HG03520 (cell line): Measurements from ENCODE around the gene GPR32.
"Not testable (repeated sequence)": the region's sequence is repeated elsewhere in the genome, so short reads cannot be mapped to it uniquely, and the experiment has no call there.

Source experiments
- ATAC-seq: cut with Tn5 transposase; IDR thresholded peaks from one replicate; pipeline ENCODE4 v1.9.1; 2021; ENCODE audit warnings: mild to moderate bottlenecking, moderate library complexity; ENCODE audit not compliant: unreplicated experiment

The GPR32 gene

GRCh38 chr19:50779504-50780457 is 9.5 kb downstream of the GPR32 start:
- no peak for ATAC-seq

GRCh38 chr19:50780753-50781435 is 10.6 kb downstream of the GPR32 start:
- no peak for ATAC-seq

GRCh38 chr19:50783848-50784152 is 13.5 kb downstream of the GPR32 start:
- not testable (repeated sequence) for ATAC-seq

GRCh38 chr19:50784710-50785109 is 14.4 kb downstream of the GPR32 start:
- no peak for ATAC-seq

GRCh38 chr19:50785329-50785728 is 15.1 kb downstream of the GPR32 start:
- ATAC-seq = no peak

GRCh38 chr19:50790396-50790795 is 20.1 kb downstream of the GPR32 start, which contains the start of gene ACP4:
Gene ACP4 (plus strand): TSS chr19:50790415. CDS start chr19:50790415, 0 bp downstream.
- ATAC-seq = no peak

- no peak for ATAC-seq
These were observed 20.7 kb downstream of the GPR32 start for GRCh38 chr19:50790922-50791467.

- ATAC-seq = no peak
These were observed 21.5 kb downstream of the GPR32 start for GRCh38 chr19:50791594-50792271.

GRCh38 chr19:50792272-50793250 is 22.3 kb downstream of the GPR32 start:
- ATAC-seq = no peak

- no peak for ATAC-seq
These were observed 23.3 kb downstream of the GPR32 start for GRCh38 chr19:50793558-50794065.

- ATAC-seq = no peak
These were observed 24.0 kb downstream of the GPR32 start for GRCh38 chr19:50794074-50794875.

- no peak for ATAC-seq
These were observed 24.8 kb downstream of the GPR32 start for GRCh38 chr19:50794876-50795663.

GRCh38 chr19:50795664-50796073 is 25.4 kb downstream of the GPR32 start:
- no peak for ATAC-seq

GRCh38 chr19:50796128-50796633 is 25.9 kb downstream of the GPR32 start:
- no peak for ATAC-seq

- no peak for ATAC-seq
These were observed 26.6 kb downstream of the GPR32 start for GRCh38 chr19:50796634-50797428.

GRCh38 chr19:50797429-50797780 is 27.1 kb downstream of the GPR32 start:
- no peak for ATAC-seq
